GM21825 (cell line): ENCODE measurements around the gene FASTK.

Experiments used
- ATAC-seq: cut with Tn5 transposase; IDR thresholded peaks from one replicate; pipeline ENCODE4 v1.9.1; 2021; ENCODE audit warnings: mild to moderate bottlenecking, moderate library complexity; ENCODE audit not compliant: unreplicated experiment

Gene FASTK

DNA sequence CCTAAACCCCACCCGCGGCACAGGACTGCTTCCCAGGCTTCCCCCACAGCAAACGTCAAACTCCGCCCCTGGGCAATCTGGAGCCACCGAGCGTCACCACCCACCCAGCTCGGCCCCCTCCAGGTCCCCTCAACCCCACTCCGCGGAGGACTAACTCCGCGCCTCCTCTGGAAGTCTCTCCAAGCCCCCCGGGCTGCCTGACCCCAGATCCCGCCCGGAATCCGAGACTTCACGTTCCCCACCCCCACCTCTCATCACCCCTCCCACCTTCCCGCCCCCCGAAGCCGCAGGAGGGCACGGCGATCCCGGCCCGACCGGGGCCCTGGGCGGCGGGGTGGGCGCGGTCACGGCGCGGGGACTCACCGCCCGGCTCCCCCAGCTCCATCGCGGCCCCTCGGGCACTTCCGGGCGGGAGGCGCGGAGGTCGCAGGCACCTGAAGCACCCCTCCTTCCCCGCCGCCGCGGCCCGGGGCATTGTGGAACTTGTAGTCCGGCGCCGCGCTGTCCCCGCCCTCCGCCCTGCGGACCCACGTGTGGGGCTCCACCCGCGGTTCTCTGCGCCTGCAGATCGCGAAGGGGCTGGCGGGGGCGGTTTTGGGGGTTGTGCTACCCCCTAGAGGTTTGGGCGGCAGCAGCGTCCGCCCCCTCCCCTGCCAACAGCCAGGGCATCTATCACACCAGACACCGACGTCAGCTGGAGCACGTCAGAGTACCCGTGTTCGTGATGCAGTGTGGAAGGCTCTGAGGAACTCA is 2.6 kb upstream of the FASTK start, which contains the start of gene TMUB1:
Gene TMUB1 (minus strand): TSS at position 423 of the 753 bp plus-strand sequence. CDS start 930 bp downstream, outside the sequence.
- peak; percentile 50 for ATAC-seq

DNA sequence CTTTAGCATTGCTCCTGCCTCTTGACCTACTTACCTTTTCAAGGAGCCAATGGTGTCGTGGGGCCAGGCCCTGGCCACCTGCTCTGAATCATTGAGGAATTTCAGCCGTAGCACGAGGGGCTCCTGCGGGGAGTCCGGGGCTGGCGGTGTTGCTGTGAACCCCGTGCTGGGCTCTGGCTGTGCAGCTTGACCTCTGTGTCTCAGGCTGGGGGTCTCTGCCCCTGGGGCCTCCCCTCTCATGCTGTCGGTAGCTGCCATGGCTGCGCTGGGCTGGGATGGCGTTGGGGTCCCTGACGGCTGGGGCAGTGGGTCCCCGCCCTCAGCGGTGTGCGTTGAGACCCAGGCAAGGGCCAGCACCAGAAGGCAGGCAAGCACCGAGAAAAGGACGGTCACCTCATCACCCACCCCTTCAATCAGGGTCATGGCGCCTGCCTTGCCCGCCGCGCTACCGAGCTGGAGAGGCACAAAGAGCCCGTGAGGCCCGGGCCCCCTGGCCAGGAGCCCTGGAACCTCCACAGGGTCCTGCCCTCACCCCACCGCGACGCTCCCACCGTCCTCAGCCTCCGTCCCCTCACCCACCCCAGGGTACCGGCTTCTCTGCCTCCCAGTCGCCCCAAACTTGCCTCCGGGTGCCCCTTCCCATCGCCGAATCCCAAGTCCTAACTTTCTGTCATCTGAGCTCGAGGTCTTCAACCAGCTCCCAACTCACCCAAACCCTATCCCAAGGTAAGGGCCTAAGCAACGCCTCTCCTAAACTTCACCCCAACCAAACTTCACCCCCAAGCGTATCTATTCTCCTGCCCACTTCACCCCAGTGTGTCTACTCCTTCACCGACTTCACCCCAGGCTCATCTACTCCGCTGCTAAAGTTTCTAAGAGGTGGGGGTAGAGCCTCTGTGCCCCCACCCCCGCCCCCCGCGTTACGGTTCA is 1.8 kb upstream of the FASTK start:
- ATAC-seq: no peak

DNA sequence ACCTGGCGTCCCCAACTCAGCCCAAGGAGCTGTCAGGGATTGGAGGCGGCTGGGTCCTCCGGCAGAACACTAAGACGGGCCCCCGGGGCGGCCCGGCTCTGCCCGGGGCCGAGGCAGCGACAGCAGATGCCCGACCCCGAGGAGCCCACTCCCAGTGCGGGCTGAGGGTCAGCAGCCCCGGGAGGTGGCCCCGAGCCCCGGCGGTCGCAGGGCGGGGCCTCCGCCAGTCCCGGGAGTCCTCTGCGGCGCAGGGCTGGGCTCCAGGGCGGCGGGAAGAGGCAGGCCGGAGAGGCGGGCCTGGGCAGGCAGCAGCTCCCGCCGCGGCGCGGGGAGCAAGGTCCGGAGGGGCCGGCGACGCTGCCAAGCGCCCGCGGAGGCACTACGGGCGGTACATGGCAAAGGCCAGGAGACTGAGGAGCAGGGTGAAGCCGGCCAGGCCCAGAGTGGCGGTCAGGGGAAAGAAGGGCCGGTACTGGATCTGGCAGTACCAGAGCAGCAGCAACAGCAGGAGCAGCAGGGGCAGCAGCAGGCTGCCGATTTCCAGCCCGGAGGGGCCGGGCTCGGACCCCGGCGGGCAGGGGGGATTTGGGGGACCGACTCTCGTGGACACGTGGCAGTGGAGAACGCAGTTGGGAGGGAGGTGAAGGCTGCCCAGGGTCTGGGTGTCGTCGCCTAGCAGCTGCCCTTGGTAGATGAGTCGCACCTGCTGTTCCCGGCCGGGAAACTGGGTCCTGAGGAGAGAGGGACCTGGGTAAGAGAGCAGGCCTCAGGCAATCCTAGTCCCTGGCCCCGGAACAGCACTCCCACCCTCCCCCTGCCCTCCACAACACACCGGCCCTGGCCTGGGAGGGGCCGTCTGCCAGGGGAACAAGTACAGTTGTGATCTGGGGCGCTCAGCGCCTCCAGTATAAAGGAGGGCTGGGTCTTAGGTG is 827 bp upstream of the FASTK start:
- ATAC-seq: no peak

DNA sequence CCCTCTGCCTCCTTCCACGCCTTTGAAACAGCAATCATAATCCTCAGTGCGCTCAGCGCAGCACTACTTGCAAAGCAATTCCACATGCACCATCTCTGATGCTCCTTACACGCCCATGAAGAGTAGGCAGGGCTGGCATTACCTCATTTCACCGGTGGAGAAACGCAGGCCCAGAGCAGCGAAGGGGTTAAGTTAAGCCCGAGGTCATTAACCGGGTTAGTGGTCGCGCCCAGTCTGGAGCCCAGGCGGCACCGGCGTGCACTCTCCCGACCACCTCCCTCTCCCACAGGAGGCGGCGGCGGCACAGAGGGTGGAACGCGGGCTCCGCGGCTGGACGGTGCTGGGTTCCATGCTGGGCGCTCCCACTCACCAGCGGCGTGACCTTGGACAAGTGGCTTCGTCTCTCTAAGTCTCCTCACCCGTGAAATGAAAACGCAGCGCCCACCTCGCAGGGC is 515 bp downstream of the FASTK start:
- ATAC-seq: no peak

DNA sequence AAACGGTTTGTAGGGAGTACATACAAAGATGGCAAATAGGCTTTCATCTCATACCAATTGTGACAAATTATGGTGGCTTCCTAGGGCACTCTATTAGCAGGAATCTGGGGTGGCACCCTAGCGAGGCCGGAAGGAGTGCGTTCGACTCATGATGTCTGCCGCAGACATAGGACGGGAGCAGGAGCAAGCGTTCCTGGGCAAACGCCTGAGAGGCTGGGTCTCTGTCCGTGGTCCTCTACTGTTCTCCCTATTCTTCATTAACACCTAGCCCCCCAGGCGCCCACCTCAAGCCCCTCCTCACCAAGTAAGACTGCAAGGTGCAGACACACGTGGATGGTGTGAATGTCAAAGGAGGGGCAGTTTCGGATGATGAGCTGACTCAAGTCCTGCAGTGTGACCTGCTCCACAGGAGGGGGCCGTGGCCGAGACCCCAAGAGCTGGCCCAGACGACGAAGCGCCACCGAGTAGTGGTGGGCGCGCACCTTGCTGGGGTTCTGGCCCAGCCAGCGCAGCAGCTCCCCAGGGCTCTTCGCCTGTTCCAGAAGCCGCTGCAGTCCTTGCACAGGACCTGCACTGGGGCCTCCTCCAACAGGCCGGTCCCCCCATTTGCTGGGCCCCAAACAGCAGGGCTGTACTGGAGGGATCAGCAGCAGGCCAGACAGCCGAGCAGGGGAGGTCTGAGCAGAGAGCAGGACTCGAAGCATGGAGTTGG is 1.3 kb downstream of the FASTK start:
- ATAC-seq: no peak

DNA sequence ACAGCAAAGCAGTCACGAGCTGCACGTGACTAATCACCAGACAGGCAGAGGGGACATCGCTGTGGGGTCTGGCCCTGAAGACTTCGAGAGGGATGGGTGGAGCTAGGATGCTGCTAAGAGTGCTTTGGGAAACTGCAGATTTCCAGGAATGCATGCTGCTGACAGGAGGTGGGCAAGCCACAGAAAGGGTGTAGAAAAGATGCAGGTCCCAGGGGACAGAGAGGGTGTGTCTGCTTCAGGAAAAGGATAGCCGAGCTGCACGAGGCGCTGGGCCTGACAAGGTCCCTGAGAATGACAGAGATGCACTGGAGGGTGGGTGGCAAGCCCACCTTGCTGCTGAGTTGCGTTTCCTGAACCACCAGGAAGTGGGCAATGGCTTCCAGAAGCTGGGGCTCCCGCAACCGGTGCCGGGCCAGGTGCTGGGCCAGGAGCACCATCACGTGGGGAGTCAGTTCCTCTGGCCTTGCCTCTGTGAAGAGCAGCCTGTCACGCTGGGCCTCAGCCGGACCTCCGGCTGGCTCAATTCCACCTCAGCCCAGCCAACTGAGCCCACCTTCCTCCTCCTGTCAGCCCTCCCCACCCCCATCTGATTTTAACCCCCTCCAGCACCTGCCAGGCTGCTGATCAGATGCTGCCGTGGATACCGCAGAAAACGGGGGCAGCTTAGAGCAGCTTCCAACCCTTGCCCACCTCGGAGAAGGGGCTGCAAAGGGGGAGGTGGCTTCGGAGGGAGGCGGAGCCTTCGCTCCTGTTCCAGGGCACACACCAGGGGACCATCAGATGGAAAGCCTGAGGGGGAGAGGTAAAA is 2.2 kb downstream of the FASTK start:
- no peak for ATAC-seq

DNA sequence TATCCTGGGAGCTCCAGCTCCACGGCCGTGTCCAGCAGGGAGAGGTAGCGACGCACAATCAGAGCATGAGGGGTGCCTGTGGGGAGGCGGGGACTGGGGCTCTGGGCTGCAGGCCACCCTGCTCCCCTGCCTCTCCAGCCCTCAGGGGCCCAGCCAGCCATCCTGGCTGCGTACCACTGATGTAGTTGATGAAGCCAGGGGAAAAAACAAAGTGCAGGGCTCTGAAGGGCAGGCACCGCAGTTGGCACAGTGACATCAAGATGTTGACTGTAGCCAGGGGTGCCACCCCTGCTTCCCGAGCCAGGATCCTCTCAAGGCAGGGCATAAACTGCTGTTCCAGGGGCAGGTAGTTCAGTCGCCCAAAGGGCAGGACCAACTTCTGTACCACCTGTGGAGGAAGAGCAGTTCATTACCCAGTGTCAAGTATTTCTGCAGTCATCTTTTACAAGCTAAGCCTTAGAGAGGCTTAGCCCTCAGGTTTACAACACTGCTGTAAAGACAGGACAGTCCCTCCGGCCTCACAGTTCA is 2.8 kb downstream of the FASTK start:
- ATAC-seq: no peak

DNA sequence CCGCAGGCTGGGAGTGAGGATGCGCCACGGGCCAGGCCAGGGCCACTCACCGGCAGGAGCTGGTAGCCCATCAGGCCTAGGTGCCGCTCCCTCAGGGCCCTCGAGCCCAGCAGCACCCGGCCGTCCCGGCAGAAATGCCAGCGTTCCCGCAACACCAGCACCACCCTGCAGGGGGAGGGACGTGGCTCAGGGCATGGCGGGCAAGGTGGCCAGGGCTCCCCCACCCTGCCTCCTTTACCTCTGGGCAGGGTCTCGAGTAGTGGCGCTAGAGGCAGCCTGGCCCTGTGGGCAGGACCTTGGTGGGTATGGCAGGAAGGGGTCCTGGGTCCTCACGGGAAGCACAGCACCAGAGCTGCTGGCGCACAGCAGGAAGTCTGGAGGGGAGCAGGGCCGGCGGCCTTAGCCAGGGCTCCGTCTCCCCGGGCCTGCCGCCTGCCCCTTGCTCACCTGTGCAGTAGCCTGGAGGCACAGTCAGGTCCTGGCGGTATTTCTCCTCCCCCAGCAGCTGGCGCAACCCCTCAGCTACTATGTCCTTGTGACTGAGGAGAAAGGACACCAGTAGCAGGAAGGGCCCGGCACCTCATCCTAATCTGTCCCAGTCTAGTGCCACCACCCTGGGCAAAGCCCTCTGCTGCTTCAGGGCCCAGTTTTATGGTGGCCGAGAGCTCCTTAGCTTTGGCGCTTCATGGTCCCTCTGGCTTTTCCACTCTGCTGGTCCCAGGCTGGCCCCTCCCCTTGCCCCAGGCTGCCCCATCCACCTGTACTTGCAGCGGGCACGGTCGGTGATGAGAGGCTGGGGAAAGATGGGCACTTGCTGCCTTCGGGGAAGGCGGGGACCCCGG is 3.5 kb downstream of the FASTK start:
- no peak for ATAC-seq

DNA sequence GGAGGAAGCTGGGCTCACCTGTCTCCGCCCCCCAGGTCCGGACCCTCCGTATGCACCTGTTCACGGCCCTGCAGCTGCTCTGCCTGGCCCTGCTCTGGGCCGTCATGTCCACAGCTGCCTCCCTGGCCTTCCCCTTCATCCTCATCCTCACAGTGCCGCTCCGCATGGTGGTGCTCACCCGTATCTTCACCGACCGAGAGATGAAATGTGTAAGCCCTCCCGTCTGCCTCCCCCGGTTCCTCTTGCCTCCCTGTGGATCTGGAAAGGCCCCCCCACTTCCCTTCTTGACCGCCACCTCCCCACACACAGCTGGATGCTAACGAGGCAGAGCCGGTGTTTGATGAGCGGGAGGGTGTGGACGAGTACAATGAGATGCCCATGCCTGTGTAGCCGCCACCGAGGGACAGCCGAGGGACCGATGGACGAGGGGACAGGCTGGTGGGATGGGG is 4.6 kb downstream of the FASTK start:
- no peak for ATAC-seq

DNA sequence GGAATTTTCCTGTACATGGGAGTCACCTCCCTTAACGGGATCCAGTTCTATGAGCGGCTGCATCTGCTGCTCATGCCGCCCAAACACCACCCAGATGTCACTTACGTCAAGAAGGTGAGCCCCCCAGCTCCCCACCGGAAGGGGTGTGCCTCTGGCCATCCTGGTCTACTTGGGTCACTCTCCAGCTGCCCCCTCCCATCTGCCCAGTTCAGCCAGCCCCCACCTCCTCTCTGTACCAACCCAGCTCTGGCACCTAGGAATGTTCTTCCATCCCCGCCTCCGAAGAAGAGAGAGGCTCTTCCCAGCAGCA is 5.0 kb downstream of the FASTK start:
- ATAC-seq: no peak

DNA sequence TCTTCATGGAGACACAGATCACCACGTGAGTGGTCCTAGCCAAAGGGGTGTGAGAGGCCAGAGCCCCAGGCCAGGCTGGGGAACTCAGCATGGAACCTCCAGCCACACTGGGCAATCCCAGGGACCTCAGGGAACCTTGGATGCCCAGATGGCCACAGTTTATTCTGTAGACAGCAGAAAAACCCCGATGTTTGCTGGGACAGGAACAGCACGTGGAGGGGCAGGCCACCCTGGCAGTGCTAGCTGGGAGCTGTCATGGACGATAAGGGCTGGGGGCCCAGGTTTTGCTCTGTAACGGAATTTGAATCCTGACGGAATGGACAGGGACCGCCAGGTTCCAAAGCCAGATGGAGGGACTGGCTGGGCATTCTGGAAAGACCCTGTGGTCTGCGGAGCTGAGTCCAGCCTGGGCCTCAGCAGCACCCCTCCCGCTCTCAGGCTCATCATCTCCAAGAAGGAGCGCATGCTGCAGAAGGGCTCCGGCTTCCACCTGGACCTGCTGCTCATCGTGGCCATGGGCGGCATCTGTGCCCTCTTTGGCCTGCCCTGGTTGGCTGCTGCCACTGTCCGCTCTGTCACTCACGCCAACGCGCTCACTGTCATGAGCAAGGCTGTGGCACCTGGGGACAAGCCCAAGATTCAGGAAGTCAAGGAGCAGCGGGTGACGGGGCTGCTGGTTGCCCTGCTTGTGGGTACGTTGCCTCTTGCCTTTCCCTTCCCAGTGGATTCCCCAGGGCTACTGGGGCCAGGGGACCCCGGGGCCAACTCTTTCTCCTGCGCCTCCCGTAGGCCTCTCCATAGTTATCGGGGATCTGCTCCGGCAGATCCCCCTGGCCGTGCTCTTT is 5.6 kb downstream of the FASTK start:
- ATAC-seq: no peak

DNA sequence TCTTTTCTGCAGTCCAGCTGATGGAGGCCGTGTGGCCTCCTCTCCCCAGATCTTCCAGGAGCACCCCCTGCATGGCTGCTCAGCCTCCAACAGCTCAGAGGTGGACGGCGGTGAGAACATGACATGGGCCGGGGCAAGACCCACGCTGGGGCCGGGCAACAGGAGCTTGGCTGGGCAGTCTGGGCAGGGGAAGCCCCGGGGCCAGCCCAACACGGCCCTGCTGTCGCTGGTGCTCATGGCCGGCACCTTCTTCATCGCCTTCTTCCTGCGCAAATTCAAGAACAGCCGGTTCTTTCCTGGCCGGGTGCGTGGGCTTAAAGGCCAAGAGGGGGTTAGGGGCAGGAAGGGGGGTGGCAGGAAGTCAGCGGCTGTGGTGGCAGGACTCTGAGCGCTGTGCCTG is 6.6 kb downstream of the FASTK start:
- no peak for ATAC-seq

DNA sequence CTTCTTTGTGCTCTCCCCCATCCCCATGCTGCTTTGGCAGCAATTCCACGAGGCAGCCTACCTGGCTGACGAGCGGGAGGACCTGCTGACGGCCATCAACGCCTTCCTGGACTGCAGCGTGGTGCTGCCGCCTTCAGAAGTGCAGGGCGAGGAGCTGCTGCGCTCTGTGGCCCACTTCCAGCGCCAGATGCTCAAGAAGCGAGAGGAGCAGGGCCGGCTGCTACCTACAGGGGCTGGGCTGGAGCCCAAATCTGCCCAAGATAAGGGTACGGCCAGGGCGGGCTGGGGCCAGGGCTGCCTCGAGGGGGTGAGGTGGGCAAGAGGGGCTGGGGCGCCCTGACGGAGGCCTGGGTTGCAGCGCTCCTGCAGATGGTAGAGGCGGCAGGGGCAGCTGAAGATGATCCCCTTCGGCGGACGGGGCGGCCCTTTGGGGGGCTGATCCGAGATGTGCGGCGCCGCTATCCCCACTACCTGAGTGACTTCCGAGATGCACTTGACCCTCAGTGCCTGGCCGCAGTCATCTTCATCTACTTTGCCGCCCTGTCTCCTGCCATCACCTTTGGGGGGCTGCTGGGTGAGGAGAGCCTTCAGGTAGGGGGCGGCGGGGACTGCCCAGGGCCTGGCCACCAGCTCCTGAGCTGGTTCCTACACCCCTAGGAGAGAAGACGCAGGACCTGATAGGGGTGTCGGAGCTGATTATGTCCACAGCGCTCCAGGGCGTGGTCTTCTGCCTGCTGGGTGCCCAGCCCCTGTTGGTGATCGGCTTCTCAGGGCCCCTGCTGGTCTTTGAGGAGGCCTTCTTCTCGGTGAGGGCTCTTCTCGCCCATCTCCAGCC is 9.4 kb downstream of the FASTK start:
- ATAC-seq: no peak

DNA sequence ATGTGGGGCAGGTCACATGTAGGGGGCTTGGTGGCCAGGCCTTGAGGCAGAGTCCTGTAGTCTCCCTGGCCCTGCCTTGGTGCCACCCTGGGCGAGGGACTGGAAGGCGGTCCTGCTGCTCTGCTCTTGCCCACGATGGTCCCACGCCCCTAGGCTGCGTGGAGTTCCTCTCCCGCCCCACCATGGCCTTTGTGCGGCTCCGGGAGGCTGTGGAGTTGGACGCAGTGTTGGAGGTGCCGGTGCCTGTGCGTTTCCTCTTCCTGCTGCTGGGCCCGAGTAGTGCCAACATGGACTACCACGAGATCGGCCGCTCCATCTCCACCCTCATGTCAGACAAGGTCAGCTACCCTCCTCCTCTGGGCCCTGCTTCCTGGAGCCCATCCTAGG is 10.0 kb downstream of the FASTK start:
- no peak for ATAC-seq

DNA sequence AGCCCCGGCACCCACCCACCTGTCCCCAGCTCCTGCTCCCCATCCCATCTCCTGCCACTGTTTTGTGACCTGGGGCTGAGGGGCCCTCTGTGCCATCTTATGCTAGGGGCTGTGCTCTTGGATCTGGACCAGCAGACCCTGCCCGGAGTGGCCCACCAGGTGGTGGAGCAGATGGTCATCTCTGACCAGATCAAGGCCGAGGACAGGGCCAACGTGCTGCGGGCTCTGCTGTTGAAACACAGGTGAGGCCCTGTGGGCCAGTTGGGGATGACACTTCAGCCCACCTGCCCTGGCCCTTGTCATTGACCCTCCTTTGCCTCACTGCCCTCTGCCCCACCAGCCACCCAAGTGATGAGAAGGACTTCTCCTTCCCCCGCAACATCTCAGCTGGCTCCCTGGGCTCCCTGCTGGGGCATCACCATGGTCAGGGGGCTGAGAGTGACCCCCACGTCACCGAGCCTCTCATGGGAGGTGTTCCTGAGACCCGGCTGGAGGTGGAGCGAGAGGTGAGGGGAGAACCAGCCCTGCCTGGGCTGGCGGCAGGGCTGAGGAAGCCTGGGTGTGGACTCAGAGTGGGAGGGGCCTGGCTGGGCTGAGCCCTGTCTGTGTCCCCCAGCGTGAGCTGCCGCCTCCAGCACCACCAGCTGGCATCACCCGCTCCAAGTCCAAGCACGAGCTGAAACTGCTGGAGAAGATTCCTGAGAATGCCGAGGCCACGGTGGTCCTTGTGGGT is 10.6 kb downstream of the FASTK start:
- no peak for ATAC-seq
